ENCODE data around the gene DEPDC4.
"Not testable (repeated sequence)": the region's sequence is repeated elsewhere in the genome, so short reads cannot be mapped to it uniquely, and the experiment has no call there.

The DEPDC4 gene

GRCh38 chr12:100266835-100267602 is at the start of gene DEPDC4, which contains the start of gene SCYL2:
DEPDC4 (minus strand) TSS chr12:100267079; CDS start chr12:100267076, 3 bp downstream.
SCYL2 (plus strand) TSS chr12:100267177; CDS start chr12:100282971, 15,794 bp downstream.
- no peaks in the 10 kb centered on the region for H3K27me3 ChIP-seq (ENCODE audit: control insufficient read depth, low read length)
- H3K4me3 ChIP-seq (ENCODE audit: low read length): peak within 1 kb of the TSS; percentile 82
- H3K36me3 ChIP-seq (ENCODE audit: control insufficient read depth, low read length): no peaks in the 10 kb centered on the region
- H3K4me2 ChIP-seq (ENCODE audit: low read length): peak within 1 kb of the TSS; percentile 87
- H4K20me1 ChIP-seq (ENCODE audit: control insufficient read depth, insufficient read depth, low read depth, low read length): no peaks in the 10 kb centered on the region
- H3K9me3 ChIP-seq (ENCODE audit: control insufficient read depth, insufficient read depth, low read length): no peaks in the 10 kb centered on the region
- peaks cover 44% of the 10 kb centered on the region for H3K79me2 ChIP-seq (ENCODE audit: control insufficient read depth, low read length)
- TF ChIP-seq EZH2phosphoT487 (IDR thresholded peaks at IDR 0.05; ENCODE audit: borderline replicate concordance, low read length): no peak
- TF ChIP-seq CTCF (IDR thresholded peaks at IDR 0.05; ENCODE audit: low read depth, low read length, poor library complexity, severe bottlenecking): no peak
- H3F3A ChIP-seq (ENCODE audit: control insufficient read depth, insufficient read depth): no peaks in the 10 kb centered on the region
- peaks cover 19% of the 10 kb centered on the region for H3K4me1 ChIP-seq (ENCODE audit: control insufficient read depth, low read length)
- H3K9me2 ChIP-seq (replicated peaks; ENCODE audit: control insufficient read depth, low read length): no peaks in the 10 kb centered on the region
- H3K27ac ChIP-seq (ENCODE audit: low read depth, low read length): peak within 1 kb of the TSS; percentile 50

- no peak for TF ChIP-seq CTCF (IDR thresholded peaks at IDR 0.05; ENCODE audit: low read depth, low read length, poor library complexity, severe bottlenecking)
- TF ChIP-seq EZH2phosphoT487 (IDR thresholded peaks at IDR 0.05; ENCODE audit: borderline replicate concordance, low read length): no peak
- H3K27ac ChIP-seq (ENCODE audit: low read depth, low read length): no peak overlapping the region
- H3K36me3 ChIP-seq (ENCODE audit: control insufficient read depth, low read length): peaks cover 15% of the 10 kb centered on the region
- H4K20me1 ChIP-seq (ENCODE audit: control insufficient read depth, insufficient read depth, low read depth, low read length): no peaks in the 10 kb centered on the region
- no peaks in the 10 kb centered on the region for H3F3A ChIP-seq (ENCODE audit: control insufficient read depth, insufficient read depth)
- no peaks in the 10 kb centered on the region for H3K79me2 ChIP-seq (ENCODE audit: control insufficient read depth, low read length)
- no peak overlapping the region for H3K4me2 ChIP-seq (ENCODE audit: low read length)
- no peaks in the 10 kb centered on the region for H3K4me1 ChIP-seq (ENCODE audit: control insufficient read depth, low read length)
- H3K9me3 ChIP-seq (ENCODE audit: control insufficient read depth, insufficient read depth, low read length): no peaks in the 10 kb centered on the region
- H3K4me3 ChIP-seq (ENCODE audit: low read length): no peak overlapping the region
- H3K27me3 ChIP-seq (ENCODE audit: control insufficient read depth, low read length): no peaks in the 10 kb centered on the region
- H3K9me2 ChIP-seq (replicated peaks; ENCODE audit: control insufficient read depth, low read length): no peaks in the 10 kb centered on the region
Measured at GRCh38 chr12:100311317-100311716, 44.4 kb upstream of the DEPDC4 start.

- H3K27me3 ChIP-seq (ENCODE audit: control insufficient read depth, low read length); H3K9me2 ChIP-seq (replicated peaks; ENCODE audit: control insufficient read depth, low read length); H3K9me3 ChIP-seq (ENCODE audit: control insufficient read depth, insufficient read depth, low read length); H3K4me1 ChIP-seq (ENCODE audit: control insufficient read depth, low read length); H3K4me3 ChIP-seq (ENCODE audit: low read length); H3K27ac ChIP-seq (ENCODE audit: low read depth, low read length); H3K79me2 ChIP-seq (ENCODE audit: control insufficient read depth, low read length); H4K20me1 ChIP-seq (ENCODE audit: control insufficient read depth, insufficient read depth, low read depth, low read length); H3K4me2 ChIP-seq (ENCODE audit: low read length); H3F3A ChIP-seq (ENCODE audit: control insufficient read depth, insufficient read depth): not testable (repeated sequence)
- peaks cover 15% of the 10 kb centered on the region for H3K36me3 ChIP-seq (ENCODE audit: control insufficient read depth, low read length)
Measured at GRCh38 chr12:100308138-100308537, 41.3 kb upstream of the DEPDC4 start.

GRCh38 chr12:100304334-100304733 is 37.5 kb upstream of the DEPDC4 start:
- not testable (repeated sequence) for H4K20me1 ChIP-seq (ENCODE audit: control insufficient read depth, insufficient read depth, low read depth, low read length); H3K27me3 ChIP-seq (ENCODE audit: control insufficient read depth, low read length); H3K4me1 ChIP-seq (ENCODE audit: control insufficient read depth, low read length); H3K4me2 ChIP-seq (ENCODE audit: low read length); H3K79me2 ChIP-seq (ENCODE audit: control insufficient read depth, low read length); H3K27ac ChIP-seq (ENCODE audit: low read depth, low read length); H3K9me2 ChIP-seq (replicated peaks; ENCODE audit: control insufficient read depth, low read length); H3F3A ChIP-seq (ENCODE audit: control insufficient read depth, insufficient read depth); H3K9me3 ChIP-seq (ENCODE audit: control insufficient read depth, insufficient read depth, low read length); H3K4me3 ChIP-seq (ENCODE audit: low read length)
- H3K36me3 ChIP-seq (ENCODE audit: control insufficient read depth, low read length): peaks cover 31% of the 10 kb centered on the region
